ENCODE measurements around the gene OR3A3. TPM values are rescaled to one million over a fixed set of nuclear protein-coding genes. Genes with fewer than 3 reads are reported as not detected.
"Not testable (repeated sequence)": the region's sequence is repeated elsewhere in the genome, so short reads cannot be mapped to it uniquely, and the experiment has no call there.

The OR3A3 gene
- polyA plus RNA-seq (ENCODE audit: insufficient read length in 10 of 10) = under 1 TPM in 5 of 10 donors, not detected in 5; 0.04 to 0.17 (median 0.12) TPM
- long read RNA-seq, donor 1, partial matches to known transcripts = 0 of 1 reads
- long read RNA-seq, donor 1, other reads (novel, unspliced or antisense) = 0 of 1 reads
- long read RNA-seq, donor 2 = 0 reads
- long read RNA-seq, donor 3 = 0 reads
- long read RNA-seq, donor 4 = 0 reads
- long read RNA-seq, donor 5 = 0 reads
- long read RNA-seq, donor 6 = 0 reads
- long read RNA-seq, donor 7 = 0 reads
- long read RNA-seq, donor 8 = 0 reads
- long read RNA-seq, donor 9 = 0 reads

- DNase-seq = no peak
These were observed at the start of gene OR3A3 for GRCh38 chr17:3411070-3411469. TSS of gene OR3A3 (plus strand) at chr17:3411370.

GRCh38 chr17:3371167-3371566 is 40.0 kb upstream of the OR3A3 start:
- DNase-seq = not testable (repeated sequence)

- DNase-seq = no peak
These were observed 32.8 kb upstream of the OR3A3 start for GRCh38 chr17:3378321-3378720.

- DNase-seq = no peak
These were observed 29.2 kb upstream of the OR3A3 start for GRCh38 chr17:3381957-3382356.

GRCh38 chr17:3385869-3386816 is 25.0 kb upstream of the OR3A3 start, which contains the start of gene OR3A2:
TSS of gene OR3A2 (minus strand) at chr17:3386308.
- DNase-seq = no peak

- DNase-seq = no peak
These were observed 21.4 kb upstream of the OR3A3 start for GRCh38 chr17:3389791-3390190.

GRCh38 chr17:3397801-3398200 is 13.4 kb upstream of the OR3A3 start:
- DNase-seq = not testable (repeated sequence)

- no peak for DNase-seq
These were observed 12.9 kb upstream of the OR3A3 start, which contains the start of gene OR1E1 for GRCh38 chr17:3398310-3398709. TSS of gene OR1E1 (minus strand) at chr17:3398410. CDS start at chr17:3398410, 0 bp downstream.

- DNase-seq = peak in 1 of 3 donors; percentile 5
These were observed 11.1 kb upstream of the OR3A3 start for GRCh38 chr17:3400055-3400454.

- no peak for DNase-seq
These were observed 9.4 kb upstream of the OR3A3 start for GRCh38 chr17:3401786-3402185.

- not testable (repeated sequence) for DNase-seq
These were observed 7.3 kb upstream of the OR3A3 start for GRCh38 chr17:3403856-3404255.

GRCh38 chr17:3412216-3412615 is 1.0 kb downstream of the OR3A3 start:
- not testable (repeated sequence) for DNase-seq

GRCh38 chr17:3415610-3416009 is 4.4 kb downstream of the OR3A3 start:
- no peak for DNase-seq

- DNase-seq = no peak
These were observed 7.1 kb downstream of the OR3A3 start for GRCh38 chr17:3418222-3418621.

- peak in 1 of 3 donors; percentile 5 for DNase-seq
These were observed 22.0 kb downstream of the OR3A3 start for GRCh38 chr17:3433215-3433614.

- no peak for DNase-seq
These were observed 22.6 kb downstream of the OR3A3 start, which contains the start of gene OR1E2 for GRCh38 chr17:3433741-3434140. TSS of gene OR1E2 (minus strand) at chr17:3433841. CDS start at chr17:3433841, 0 bp downstream.

- no peak for DNase-seq
These were observed 27.2 kb downstream of the OR3A3 start for GRCh38 chr17:3438368-3438767.

GRCh38 chr17:3440451-3440850 is 29.3 kb downstream of the OR3A3 start:
- DNase-seq = no peak

- DNase-seq = no peak
These were observed 36.5 kb downstream of the OR3A3 start for GRCh38 chr17:3447625-3448024.

GRCh38 chr17:3448059-3448665 is 37.0 kb downstream of the OR3A3 start:
- peak in 2 of 3 donors; percentile 0 to 10 for DNase-seq

GRCh38 chr17:3466355-3466754 is 55.2 kb downstream of the OR3A3 start:
- not testable (repeated sequence) for DNase-seq

- no peak for DNase-seq
These were observed 58.4 kb downstream of the OR3A3 start for GRCh38 chr17:3469529-3469928.
